Activated CD8-positive, alpha-beta T cell treated with anti-CD3 and anti-CD28 coated beads for 36 hours (primary cell): ENCODE measurements around the gene ZNF41. TPM values are rescaled to one million over a fixed set of nuclear protein-coding genes. Genes with fewer than 3 reads are reported as not detected.
"Not testable (repeated sequence)": the region's sequence is repeated elsewhere in the genome, so short reads cannot be mapped to it uniquely, and the experiment has no call there.

Source experiments
- ATAC-seq: fragments of 200-7000 bp; cut with Tn5 transposase; one replicate; pipeline ENCODE4 v1.10.0; 2021; ENCODE audit warnings: mild to moderate bottlenecking, moderate library complexity
- CTCF ChIA-PET: fragments of 350-600 bp; sonication (Branson Sonifier 250); formaldehyde crosslinking; loops from one replicate; lab custom pipeline; 2021; ENCODE audit warnings: antibody characterized with exemption; lab: Charles Lee
- POLR2A ChIA-PET: fragments of 350-600 bp; sonication (Branson Sonifier 250); formaldehyde crosslinking; loops from one replicate; lab custom pipeline; 2021; ENCODE audit warnings: antibody characterized with exemption; lab: Charles Lee
- DNase-seq: peaks from one replicate; pipeline ENCODE4 v3.0.0-alpha.2; 2020
- H3K27ac Mint-ChIP-seq: one replicate; pipeline ENCODE4 v1.8.0; 2021; ENCODE audit warnings: mild to moderate bottlenecking, mixed read lengths
- H3K27me3 Mint-ChIP-seq: one replicate; pipeline ENCODE4 v1.8.0; 2021; ENCODE audit warnings: mixed read lengths
- H3K36me3 Mint-ChIP-seq: one replicate; pipeline ENCODE4 v1.8.0; 2021; ENCODE audit warnings: low read depth, mixed read lengths
- H3K4me1 Mint-ChIP-seq: one replicate; pipeline ENCODE4 v1.8.0; 2021; ENCODE audit warnings: low read depth, mixed read lengths
- H3K4me3 Mint-ChIP-seq: one replicate; pipeline ENCODE4 v1.8.0; 2021; ENCODE audit warnings: mild to moderate bottlenecking, moderate library complexity, mixed read lengths
- H3K9me3 Mint-ChIP-seq: one replicate; pipeline ENCODE4 v1.8.0; 2021; ENCODE audit warnings: mixed read lengths
- CTCF ChIP-seq: fragments of 200-600 bp; IDR thresholded peaks from one replicate; pipeline ENCODE4 v1.8.0; 2022; ENCODE audit warnings: antibody characterized with exemption, mild to moderate bottlenecking
- intact Hi-C: fragments of 100-400 bp; cut with micrococcal nuclease; formaldehyde crosslinking; loops from one replicate; pipeline ENCODE4 v1.10.0; 2022
- total RNA-seq, 2 experiments: library from RNA; stranded (reverse); gene quantifications; one replicate each; pipeline ENCODE4 v1.2.3, GENCODE V29; 2021

The ZNF41 gene
- total RNA-seq, 2 experiments from 2014 or later = 10.6 TPM

- no peak for TF ChIP-seq CTCF
- H3K9me3 Mint-ChIP-seq = no peaks in the 10 kb centered on the region
These were observed 17.5 kb upstream of the ZNF41 start for GRCh38 chrX:47500554-47500953.

GRCh38 chrX:47499293-47499692 lies 16.3 kb upstream of the ZNF41 start:
- CTCF ChIA-PET = interaction anchor here (1.5 kb wide), 1 partner anchor 24 kb away, joined by 5 read pairs; no protein-coding TSS in a partner anchor
- Mint-ChIP-seq H3K9me3 (no peaks in the 10 kb centered on the region), H3K4me1 (no peaks in the 10 kb centered on the region), H3K4me3 (no peak overlapping the region), H3K36me3 (no peaks in the 10 kb centered on the region), H3K27me3 (no peaks in the 10 kb centered on the region), H3K27ac (no peak overlapping the region)
- intact Hi-C loops = no loop called here
- no peak for TF ChIP-seq CTCF
- ATAC-seq (no peak), DNase-seq (no peak)
- POLR2A ChIA-PET = no interaction called here

More at GRCh38 chrX:47500554-47500953, 17.5 kb upstream of the ZNF41 start:
- intact Hi-C loops = no loop called here
- Mint-ChIP-seq H3K36me3 (no peaks in the 10 kb centered on the region), H3K27ac (no peak overlapping the region), H3K27me3 (no peaks in the 10 kb centered on the region), H3K4me1 (no peaks in the 10 kb centered on the region), H3K4me3 (no peak overlapping the region)
- ChIA-PET CTCF (interaction anchor here (0.6 to 1.9 kb wide), 2 partner anchors 23 to 150 kb away, joined by 3 to 5 read pairs; no protein-coding TSS in a partner anchor), POLR2A (interaction anchor here (0.5 kb wide), 1 partner anchor 120 kb away, joined by 3 read pairs; no protein-coding TSS in a partner anchor)
- ATAC-seq = no peak
- DNase-seq = no peak

DNA sequence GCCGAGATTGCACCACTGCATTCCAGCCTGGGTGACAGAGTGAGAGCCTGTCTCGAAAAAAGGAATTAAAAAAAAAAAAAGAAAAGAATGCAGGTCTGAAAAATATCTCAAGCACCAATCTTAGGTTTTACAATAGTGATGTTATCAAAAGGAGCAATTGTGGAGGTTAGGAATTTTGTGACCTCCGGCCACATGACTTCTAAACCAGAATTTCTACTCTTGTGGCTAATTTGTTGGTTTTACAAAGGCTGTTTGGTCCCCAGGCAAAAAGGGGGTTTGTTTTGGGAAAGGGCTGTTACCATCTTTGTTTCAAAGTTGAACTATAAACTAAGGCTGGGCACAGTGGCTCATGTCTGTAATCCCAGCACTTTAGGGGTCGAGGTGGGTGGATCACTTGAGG lies 15.4 kb upstream of the ZNF41 start:
- ChIA-PET POLR2A (no interaction called here), CTCF (interaction anchor here (1.5 kb wide), 1 partner anchor 25 kb away, joined by 5 read pairs; no protein-coding TSS in a partner anchor)
- Mint-ChIP-seq H3K4me3 (no peak overlapping the region), H3K27ac (no peak overlapping the region), H3K4me1 (no peaks in the 10 kb centered on the region), H3K36me3 (no peaks in the 10 kb centered on the region), H3K27me3 (no peaks in the 10 kb centered on the region), H3K9me3 (no peaks in the 10 kb centered on the region)
- intact Hi-C loops = no loop called here
- ATAC-seq = no peak
- no peak for DNase-seq
- no peak for TF ChIP-seq CTCF

DNA sequence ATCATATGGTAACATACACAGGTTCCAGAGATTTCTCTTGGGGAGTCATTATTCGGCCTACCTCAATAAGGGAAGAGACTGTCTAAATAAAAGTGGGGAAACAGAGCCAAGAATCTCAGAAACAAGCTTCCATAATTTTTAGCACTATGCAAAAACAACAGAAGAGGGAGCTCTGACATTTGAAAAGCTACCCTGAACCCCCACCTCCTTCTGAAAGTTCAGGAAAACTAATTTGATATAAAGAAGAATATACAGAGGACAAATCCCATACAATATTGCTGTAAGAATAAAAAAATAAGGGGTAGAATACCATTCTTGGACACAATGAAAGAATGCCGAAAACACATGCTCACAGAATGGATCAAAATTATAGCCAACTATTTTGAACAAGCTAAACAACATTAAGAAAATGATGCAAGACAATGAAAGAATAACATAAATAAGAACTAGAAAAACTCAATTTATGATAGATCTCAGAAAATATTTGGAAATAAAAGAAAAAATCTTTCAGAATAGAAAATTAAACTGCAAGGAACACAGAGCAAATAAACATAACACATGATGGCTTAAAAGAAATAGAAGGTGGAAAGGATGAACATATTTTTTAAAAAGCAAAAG lies 14.4 kb upstream of the ZNF41 start:
- Mint-ChIP-seq H3K4me1 (no peaks in the 10 kb centered on the region), H3K9me3 (no peaks in the 10 kb centered on the region), H3K27ac (no peak overlapping the region), H3K36me3 (no peaks in the 10 kb centered on the region), H3K27me3 (no peaks in the 10 kb centered on the region), H3K4me3 (no peak overlapping the region)
- ChIA-PET POLR2A (interaction anchor here (1.0 kb wide), 1 partner anchor 26 kb away, joined by 3 read pairs; no protein-coding TSS in a partner anchor), CTCF (interaction anchor here (0.7 to 2.0 kb wide), 3 partner anchors 8 to 25 kb away, joined by 3 to 14 read pairs (median 6); no protein-coding TSS in a partner anchor)
- DNase-seq = no peak
- intact Hi-C loops = no loop called here
- TF ChIP-seq CTCF = peak; percentile 39
- no peak for ATAC-seq

- intact Hi-C loops, CTCF ChIA-PET, ATAC-seq: not testable (repeated sequence)
These were observed 9.1 kb upstream of the ZNF41 start for GRCh38 chrX:47492133-47492532.

More at GRCh38 chrX:47492133-47492532, 9.1 kb upstream of the ZNF41 start:
- H3K4me1 Mint-ChIP-seq, DNase-seq, H3K27ac Mint-ChIP-seq, H3K27me3 Mint-ChIP-seq, H3K9me3 Mint-ChIP-seq, H3K36me3 Mint-ChIP-seq, POLR2A ChIA-PET, H3K4me3 Mint-ChIP-seq: not testable (repeated sequence)
